ENCODE measurements around the gene ASCL1. TPM values are rescaled to one million over a fixed set of nuclear protein-coding genes. Genes with fewer than 3 reads are reported as not detected.

Gene ASCL1
- not detected in 2 replicates for total RNA-seq

GRCh38 chr12:102957339-102958050, at the start of gene ASCL1:
Gene ASCL1 (plus strand): TSS chr12:102957674. CDS start chr12:102958245, 571 bp downstream.

DNA sequence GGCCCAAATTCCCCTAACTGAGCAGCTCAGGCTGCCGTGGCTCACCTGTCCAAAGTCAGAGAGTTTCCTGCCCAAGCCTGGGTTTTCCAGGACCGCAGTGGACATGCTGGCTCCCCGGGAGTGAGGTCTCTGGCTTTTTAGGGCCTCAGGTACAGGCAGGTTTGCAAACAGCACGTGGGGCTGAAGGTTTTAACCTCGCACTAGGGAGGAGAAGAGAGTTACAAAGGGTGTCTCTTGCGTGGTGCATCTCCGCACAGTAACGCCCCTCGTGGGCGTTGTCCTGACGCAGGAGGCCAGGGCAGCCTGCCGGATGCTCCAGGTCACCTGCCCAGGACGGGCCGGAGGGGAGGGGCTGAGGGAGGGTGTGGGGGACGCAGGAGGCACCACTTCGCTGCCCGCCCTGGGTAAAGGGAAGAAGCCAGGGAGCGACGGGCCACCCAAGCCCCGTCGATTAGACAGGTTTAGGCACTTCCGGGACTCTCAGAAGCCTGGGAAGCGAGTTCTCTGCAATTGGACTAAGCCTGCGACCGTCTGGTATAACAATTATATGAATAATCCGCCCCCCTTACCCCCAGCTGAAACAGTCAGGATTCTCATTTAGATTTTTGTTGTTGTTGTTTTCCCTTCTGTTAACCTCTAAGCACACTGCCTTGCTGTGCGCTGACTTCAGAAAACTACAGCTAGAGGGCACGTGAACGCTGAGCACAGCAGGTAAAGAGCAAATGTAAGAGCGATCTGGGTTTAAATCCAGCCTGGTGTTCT, 40.3 kb upstream of the ASCL1 start, which contains the start of gene PAH:
PAH (minus strand) TSS at position 219 of the 762 bp plus-strand sequence; CDS start at position 105, 114 bp downstream.

Other genes starting within 250 kb of the ASCL1 start
- not detected in 2 replicates for gene PAH, start 40.4 kb upstream of the ASCL1 start, total RNA-seq